Tibial nerve (tissue), 4 donors: ENCODE data around the gene SH3BP2. TPM values are rescaled to one million over a fixed set of nuclear protein-coding genes. Genes with fewer than 3 reads are reported as not detected.

Experiments
- DNase-seq, 2 donors: peaks; one replicate each; pipeline ENCODE4 v3.0.0-alpha.2; 2019; ENCODE audit warnings: low spot score in 2 of 2
- H3K27ac ChIP-seq, 4 donors: fragments of 200-600 bp; sonication (generic) in 3 of 4; one replicate each; pipeline ENCODE4 v1.5.1; 2017 to 2019; ENCODE audit warnings: mild to moderate bottlenecking in 1 of 4
- H3K27me3 ChIP-seq, 2 donors: fragments of 200-600 bp; sonication (generic) in 1 of 2; one replicate each; pipeline versions ENCODE4 v1.5.1 to v1.6.0; 2017 to 2019
- H3K36me3 ChIP-seq, 3 donors: fragments of 200-600 bp; sonication (generic); one replicate each; pipeline ENCODE4 v1.5.1; 2018 to 2019
- H3K4me1 ChIP-seq, 4 donors: fragments of 200-600 bp; sonication (generic) in 3 of 4; one replicate each; pipeline ENCODE4 v1.5.1; 2017 to 2019
- H3K4me3 ChIP-seq, 4 donors: fragments of 200-600 bp; sonication (generic) in 3 of 4; one replicate each; pipeline ENCODE4 v1.5.1; 2017 to 2019; ENCODE audit warnings: mild to moderate bottlenecking in 1 of 4, moderate library complexity in 1 of 4
- H3K9me3 ChIP-seq, 4 donors: fragments of 200-600 bp; sonication (generic) in 3 of 4; one replicate each; pipeline ENCODE4 v1.5.1; 2017 to 2019
- CTCF ChIP-seq, 5 experiments: fragments of 200-600 bp in 3 of 5; fragments of 450-650 bp in 2 of 5; sonication (generic) in 3 of 5; IDR thresholded peaks; one replicate each; pipeline ENCODE4 v1.5.1; 2016 to 2019; ENCODE audit warnings: antibody characterized with exemption in 5 of 5, mild to moderate bottlenecking in 3 of 5, moderate library complexity in 2 of 5
- EP300 ChIP-seq, 2 donors: sonication (generic); formaldehyde crosslinking; IDR thresholded peaks; one replicate each; pipeline ENCODE4 v1.6.1; 2017; ENCODE audit warnings: antibody characterized with exemption in 2 of 2, mild to moderate bottlenecking in 1 of 2
- POLR2A ChIP-seq, 2 donors: fragments of 450-650 bp; IDR thresholded peaks; one replicate each; pipeline ENCODE4 v1.6.1; 2017; ENCODE audit warnings: antibody characterized with exemption in 2 of 2, mild to moderate bottlenecking in 2 of 2, moderate library complexity in 2 of 2
- WGBS, 2 donors: methylation state at CpG; one replicate each; pipeline ENCODE4 v1.1.5; 2018; 5-methylcytosine and 5-hydroxymethylcytosine counted together
- total RNA-seq, 4 donors: library from RNA; depleted of rRNA; stranded (reverse); fragments of >200 nt; gene quantifications; one replicate each; pipeline ENCODE4 v1.1.0, GENCODE V29; 2016

SH3BP2 gene
- total RNA-seq, 4 donors from 2014 or later: 70.5 to 161 (median 77.8) TPM

DNA sequence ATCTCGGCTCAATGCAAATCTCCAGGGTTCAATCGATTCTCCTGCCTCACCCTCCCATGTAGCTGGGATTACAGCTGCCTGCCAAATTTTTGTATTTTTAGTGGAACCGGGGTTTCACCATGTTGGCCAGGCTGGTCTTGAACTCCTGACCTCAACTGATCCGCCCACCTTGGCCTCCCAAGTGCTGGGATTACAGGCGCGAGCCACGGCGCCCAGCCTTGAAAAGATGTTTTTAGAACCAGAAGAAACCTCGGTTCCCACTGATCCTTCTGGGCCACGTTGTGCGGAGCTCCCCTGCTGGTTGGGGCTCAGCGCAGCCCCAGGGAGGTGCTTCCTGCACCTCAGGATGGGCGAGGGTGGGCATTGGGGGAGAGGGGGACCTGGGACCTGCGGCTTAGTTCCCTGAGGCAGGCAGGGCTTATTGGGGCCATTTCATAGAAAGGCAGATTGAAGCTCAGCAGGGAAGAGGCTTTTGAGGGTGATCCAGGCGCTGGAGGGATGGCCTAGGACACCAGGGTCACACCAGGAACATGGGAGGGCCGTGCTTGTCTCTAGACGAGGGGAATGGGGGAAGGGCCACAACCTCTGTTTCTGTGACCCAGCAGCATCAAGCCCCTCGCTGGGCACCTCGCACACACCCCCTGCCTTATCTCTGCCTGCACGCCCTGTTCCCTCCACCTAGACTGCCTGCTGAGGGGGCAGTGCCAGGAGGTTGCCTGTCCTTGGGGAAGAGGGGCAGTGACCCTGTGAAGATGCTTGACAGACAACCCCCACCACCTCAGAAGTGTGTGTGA, 44.4 kb downstream of the SH3BP2 start:
- Histone ChIP-seq H3K27me3 (no peaks in the 10 kb centered on the region), H3K9me3 (no peaks in the 10 kb centered on the region), H3K4me1 (peaks cover 0 to 45% (median 34%) of the 10 kb centered on the region in 4 donors), H3K36me3 (peaks cover 0 to 42% (median 0%) of the 10 kb centered on the region in 3 donors), H3K27ac (peak overlapping the region; percentile 14 to 93 (median 64)), H3K4me3 (peak overlapping the region in 1 of 4 donors; percentile 20)
- no peak for DNase-seq
- 33 to 39% methylated on average over 20 of the region's 20 CpGs for WGBS, 2 donors
- TF ChIP-seq POLR2A (IDR thresholded peaks at IDR 0.05) (no peak), EP300 (IDR thresholded peaks at IDR 0.05) (no peak), CTCF (IDR thresholded peaks at IDR 0.05) (no peak)

DNA sequence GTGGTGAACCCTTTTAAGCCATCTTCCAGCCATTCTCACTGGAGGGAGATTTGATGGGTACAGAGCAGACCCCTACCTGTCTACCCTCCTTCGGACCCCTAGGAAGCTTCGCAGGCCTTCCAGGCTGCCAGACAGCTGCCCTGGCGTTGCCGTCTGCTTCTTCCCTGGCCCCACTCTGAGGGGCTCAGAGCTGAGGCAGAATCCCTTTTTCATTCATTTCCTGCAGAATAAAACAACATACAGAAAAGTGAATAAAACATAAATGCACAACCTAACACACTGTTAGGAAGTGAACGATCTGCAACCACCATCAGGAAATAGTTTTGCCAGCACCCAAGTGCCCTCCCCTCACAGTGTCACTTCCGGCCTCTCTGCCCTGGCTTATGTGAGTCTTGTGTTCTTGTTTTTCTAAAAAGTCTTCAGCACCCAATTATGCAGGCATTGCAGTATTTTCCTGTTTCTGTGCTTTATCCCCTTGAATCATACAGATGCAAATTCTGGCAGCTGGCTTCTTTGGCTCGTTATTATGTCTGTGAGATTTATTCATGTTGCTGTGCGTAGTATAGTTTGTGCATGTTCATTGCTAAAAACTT, 45.1 kb downstream of the SH3BP2 start:
- Histone ChIP-seq H3K9me3 (no peaks in the 10 kb centered on the region), H3K27me3 (no peaks in the 10 kb centered on the region), H3K27ac (peak overlapping the region; percentile 14 to 93 (median 64)), H3K36me3 (peaks cover 0 to 35% (median 0%) of the 10 kb centered on the region in 3 donors), H3K4me3 (peak overlapping the region in 1 of 4 donors; percentile 20), H3K4me1 (peaks cover 0 to 52% (median 41%) of the 10 kb centered on the region in 4 donors)
- WGBS, 2 donors: 28 to 29% methylated on average over 8 of the region's 8 CpGs
- peak in 1 of 2 donors; percentile 65 for TF ChIP-seq EP300 (IDR thresholded peaks at IDR 0.05)
- TF ChIP-seq POLR2A (IDR thresholded peaks at IDR 0.05): no peak
- no peak for TF ChIP-seq CTCF (IDR thresholded peaks at IDR 0.05)
- DNase-seq: peak in 1 of 2 donors; percentile 32

GRCh38 chr4:2839060-2839459, 46.2 kb downstream of the SH3BP2 start:
- TF ChIP-seq POLR2A (IDR thresholded peaks at IDR 0.05): no peak
- TF ChIP-seq EP300 (IDR thresholded peaks at IDR 0.05): no peak
- no peak for TF ChIP-seq CTCF (IDR thresholded peaks at IDR 0.05)
- H3K4me3 ChIP-seq: no peak overlapping the region
- no peak for DNase-seq
- H3K36me3 ChIP-seq: peaks cover 0 to 24% (median 0%) of the 10 kb centered on the region in 3 donors
- H3K27me3 ChIP-seq: no peaks in the 10 kb centered on the region
- WGBS, 2 donors: 94 to 95% methylated on average over 3 of the region's 3 CpGs
- peaks cover 0 to 50% (median 43%) of the 10 kb centered on the region in 4 donors for H3K4me1 ChIP-seq
- no peaks in the 10 kb centered on the region for H3K9me3 ChIP-seq
- peak overlapping the region in 3 of 4 donors; percentile 50 to 93 (median 77) for H3K27ac ChIP-seq

DNA sequence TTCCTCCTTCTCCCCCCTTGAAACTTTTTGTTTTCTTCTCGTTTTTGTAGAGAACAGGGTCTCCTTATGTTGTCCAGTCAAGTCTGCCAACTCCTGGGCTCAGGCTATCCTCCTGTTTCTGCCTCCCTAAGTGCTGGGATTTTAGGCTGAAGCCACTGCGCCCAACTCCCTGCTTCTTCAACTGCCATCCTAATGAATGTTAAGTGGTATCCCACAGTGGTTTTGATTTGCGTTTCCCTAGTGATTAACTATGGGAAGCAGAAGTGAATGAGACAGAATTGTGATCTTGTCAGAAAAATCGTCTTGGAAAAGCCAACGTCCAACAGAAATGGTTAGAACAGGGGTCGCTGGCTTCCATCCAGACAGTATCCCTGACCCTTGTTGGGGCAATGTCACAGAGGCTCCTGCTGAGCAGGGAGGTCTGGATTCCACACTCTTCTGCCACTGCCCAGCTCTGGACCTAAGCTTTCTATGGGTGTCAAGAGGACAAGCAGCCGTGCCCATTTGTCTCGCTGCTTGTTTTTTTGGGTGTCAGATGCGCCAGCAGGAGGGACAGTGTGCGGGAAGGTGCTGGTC, 49.9 kb downstream of the SH3BP2 start:
- Histone ChIP-seq H3K4me1 (peaks cover 0 to 51% (median 31%) of the 10 kb centered on the region in 4 donors), H3K4me3 (peak overlapping the region; percentile 74 to 94 (median 88)), H3K27ac (peak overlapping the region; percentile 87 to 98 (median 96)), H3K36me3 (no peaks in the 10 kb centered on the region), H3K27me3 (no peaks in the 10 kb centered on the region), H3K9me3 (no peaks in the 10 kb centered on the region)
- no peak for DNase-seq
- WGBS, 2 donors: 9 to 10% methylated on average over 10 of the region's 10 CpGs
- TF ChIP-seq CTCF (IDR thresholded peaks at IDR 0.05): no peak
- TF ChIP-seq POLR2A (IDR thresholded peaks at IDR 0.05): no peak
- no peak for TF ChIP-seq EP300 (IDR thresholded peaks at IDR 0.05)
